ENCODE results near the gene CASP9.
"Not testable (repeated sequence)": the region's sequence is repeated elsewhere in the genome, so short reads cannot be mapped to it uniquely, and the experiment has no call there.

Gene CASP9

DNA sequence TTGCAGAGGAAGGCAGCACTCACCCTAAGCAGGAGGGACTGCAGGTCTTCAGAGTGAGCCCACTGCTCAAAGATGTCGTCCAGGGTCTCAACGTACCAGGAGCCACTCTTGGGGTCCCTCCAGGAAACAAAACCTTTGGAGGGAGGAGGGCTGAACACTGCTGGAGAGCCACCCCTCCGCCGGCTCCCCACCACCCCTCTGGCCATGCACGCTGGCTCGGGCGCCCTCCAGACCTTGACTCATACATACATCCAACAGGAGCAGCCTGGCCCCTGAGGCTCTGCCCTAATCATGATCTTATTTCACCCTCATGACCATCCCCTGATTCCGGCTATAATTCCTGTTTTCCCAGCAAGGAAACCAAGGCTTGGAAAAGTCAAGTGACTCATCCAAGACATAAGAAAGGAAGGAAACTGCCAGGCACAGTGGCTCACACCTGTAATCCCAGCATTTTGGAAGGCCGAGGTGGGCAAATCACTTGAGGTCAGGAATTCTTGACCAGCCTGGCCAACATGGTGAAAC is 30.1 kb downstream of the CASP9 start:
- no peak for DNase-seq

DNA sequence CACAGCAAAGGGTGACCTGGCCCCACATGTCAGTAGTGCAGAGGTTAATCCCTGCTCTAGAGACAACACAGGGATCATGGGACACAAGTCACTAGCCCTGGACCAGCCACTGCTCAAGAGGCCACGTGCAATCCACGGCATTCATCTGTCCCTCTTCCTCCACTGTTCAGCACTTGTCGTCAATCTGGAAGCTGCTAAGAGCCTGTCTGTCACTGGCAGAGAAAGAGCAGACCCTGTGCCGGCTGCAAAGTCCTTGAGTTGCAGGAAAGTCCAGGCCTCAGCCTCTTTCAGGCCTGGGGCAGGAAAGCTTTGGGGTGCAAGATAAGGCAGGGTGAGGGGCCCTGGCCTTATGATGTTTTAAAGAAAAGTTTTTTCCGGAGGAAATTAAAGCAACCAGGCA is 31.4 kb downstream of the CASP9 start:
- DNase-seq, result no peak

DNA sequence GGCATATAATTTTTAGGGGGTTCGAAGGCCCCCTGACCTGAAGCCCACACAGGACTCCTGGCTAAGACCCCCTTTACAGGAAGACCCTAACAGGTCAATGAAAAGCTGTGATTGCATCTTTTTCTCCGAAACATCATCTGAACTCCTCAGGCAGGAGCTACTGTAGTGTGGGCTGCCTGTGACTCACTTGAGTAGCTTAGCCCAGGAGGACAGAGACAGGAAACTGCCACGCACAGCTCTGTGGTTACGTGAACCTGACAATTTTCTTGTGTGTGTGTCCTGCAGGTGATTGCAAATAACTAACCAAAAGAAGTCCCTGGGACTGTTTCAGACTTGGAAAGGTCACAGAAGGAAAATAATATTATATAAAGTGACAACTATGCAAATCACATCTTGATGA is 33.0 kb downstream of the CASP9 start:
- peak; percentile 15 for DNase-seq

DNA sequence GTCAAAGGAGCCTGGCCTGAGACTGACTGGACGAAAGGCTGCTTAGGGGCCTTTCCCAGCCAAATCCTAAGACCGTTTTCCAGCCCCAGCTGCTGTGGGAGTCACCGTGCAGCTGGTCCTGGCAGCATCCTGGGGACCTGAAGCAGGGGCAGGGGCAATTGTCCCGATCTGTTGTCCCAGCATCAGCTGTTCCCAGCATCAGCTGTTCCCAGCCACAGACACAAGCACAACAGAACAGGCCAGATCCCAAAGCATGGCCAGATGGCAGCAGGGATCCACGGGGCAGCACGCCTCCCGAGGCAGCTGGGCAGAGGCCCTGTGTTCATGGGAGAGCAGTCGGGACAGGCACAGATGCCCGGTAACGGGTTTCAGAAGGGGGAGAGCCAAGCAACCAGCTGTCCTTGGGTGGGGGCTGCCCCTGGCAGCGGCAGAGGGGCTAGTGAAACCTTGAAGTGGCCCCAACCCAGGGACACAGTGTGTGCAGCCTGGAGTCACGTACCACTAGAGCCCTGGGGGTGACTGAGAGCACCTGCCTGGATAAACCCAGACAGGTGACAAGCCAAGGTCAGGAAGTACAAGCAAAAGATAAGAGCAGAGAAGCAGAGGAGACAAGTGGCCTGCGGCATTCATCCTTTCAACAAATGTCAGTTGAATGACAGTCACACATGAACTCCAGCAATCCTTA is 34.8 kb downstream of the CASP9 start:
- no peak for DNase-seq

DNA sequence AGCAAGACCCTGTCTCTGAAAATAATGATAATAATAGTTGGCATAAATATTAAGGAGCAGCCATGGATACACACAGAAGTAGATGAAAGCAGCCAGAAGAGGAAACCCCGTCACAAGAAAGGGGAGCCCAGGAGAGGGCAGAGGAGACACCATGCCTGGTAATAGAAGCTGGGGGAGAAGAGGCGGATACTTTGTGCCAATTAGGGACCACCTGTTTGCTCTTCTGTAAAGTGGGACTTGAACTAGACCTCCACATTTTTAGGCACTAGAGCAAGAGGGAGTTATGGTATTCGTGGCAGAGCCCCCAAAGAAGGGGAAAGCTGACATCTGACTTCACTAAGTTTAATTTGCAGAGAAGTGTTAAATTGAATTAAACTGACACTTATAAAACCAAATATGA is 35.6 kb downstream of the CASP9 start:
- no peak for DNase-seq

DNA sequence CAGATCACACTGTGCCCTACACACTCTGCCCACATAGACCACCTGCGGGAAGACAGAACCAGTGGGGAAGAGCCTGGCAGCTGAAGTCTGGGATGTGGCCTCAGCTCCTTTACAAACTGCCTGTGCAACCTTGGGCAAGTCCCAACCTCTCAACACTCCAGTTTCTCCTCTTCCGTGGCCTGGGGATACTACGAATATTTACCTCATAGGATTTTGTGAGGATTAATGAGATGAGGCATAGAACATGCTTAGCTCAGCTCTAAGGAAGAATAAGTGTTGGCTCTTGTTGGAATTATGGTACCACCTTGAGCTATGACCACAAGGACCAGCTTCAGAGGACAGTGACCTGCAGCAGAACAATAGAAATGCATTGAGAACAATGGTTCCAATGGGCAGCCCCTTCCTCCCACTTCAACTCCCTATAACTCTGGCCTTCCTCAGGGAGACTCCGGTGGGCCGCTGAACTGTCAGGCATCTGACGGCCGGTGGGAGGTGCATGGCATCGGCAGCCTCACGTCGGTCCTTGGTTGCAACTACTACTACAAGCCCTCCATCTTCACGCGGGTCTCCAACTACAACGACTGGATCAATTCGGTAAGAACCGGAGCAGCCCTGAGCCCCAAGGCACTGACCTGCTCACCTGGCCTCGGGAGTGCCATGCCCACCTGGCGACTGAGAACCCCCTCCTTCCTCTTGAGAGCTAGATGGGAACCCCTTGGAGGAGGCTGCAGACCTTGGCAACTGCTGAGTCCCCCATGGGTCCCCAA is 37.0 kb downstream of the CASP9 start:
- not testable (repeated sequence) for DNase-seq

DNA sequence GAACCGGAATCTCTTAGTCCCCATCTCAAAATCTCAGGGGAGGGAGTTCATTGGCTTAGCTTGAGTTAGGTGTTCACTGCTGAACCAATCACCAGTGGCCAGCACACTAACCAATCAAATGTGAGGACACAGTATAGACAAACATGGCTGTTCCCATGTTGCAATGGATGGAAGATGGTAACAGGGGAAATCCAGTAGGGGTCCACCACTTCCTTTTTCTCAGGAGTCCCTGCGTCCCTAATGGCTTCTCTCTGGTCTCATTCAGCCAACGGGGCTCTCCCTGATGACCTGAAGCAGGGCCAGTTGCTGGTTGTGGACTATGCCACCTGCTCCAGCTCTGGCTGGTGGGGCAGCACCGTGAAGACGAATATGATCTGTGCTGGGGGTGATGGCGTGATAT is 38.4 kb downstream of the CASP9 start:
- no peak for DNase-seq

DNA sequence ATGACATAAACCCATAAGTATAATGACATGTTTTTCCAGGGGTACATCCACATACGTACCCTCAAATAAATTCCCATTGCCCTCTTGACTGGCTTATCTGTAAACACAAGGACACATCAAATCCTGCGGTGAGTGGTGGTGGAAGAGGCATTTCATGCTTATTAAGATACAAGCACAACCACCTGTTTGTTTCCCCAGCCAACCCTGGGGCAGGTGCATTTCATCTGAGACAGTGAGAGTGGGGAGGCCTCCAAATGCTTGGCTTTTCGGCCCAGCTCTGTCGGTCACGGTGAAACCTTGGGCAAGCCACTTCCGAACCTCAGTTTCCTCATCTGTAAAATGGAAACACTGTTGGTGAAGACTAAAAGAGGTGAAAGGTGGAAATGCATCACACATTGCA is 39.6 kb downstream of the CASP9 start:
- not testable (repeated sequence) for DNase-seq

DNA sequence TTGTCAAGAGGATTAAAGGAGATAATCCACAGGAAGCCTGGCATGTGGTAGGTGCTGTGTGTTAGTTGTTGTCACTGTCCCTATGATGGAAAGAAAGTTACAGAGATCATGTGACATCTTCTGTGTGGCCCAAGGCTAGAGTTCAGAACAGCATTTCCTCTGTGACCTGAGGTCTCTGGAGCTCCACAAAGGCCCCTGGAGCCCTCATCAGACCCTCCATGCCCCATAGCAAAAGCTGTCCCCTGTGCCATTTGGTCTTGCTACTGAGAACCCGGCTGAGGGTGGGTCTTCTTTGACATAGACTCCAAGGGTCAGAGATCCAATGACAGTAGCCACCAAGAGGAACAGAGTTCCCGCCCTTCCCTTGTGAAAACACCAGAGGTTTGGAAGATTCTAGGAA is 40.0 kb downstream of the CASP9 start:
- no peak for DNase-seq

DNA sequence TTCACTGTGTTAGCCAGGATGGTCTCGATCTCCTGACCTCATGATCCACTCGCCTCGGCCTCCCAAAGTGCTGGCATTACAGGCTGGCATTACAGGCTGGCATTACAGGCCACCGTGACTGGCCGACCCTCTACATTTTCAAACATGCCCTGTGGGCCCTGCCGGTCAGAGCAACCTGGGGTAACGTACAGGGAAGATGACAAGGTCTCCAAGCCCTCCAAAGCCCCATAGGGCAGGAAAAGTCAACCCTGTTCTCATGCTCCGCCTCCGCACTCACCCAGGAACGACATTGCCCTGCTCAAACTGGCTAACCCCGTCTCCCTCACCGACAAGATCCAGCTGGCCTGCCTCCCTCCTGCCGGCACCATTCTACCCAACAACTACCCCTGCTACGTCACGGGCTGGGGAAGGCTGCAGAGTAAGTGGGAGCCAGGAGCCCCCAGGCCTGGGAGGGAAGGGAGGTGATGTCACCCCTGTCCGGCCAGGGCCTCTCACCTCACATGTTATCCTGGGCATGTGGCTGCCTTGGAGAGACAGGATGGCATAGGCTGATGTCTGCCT is 41.0 kb downstream of the CASP9 start:
- DNase-seq, result not testable (repeated sequence)

DNA sequence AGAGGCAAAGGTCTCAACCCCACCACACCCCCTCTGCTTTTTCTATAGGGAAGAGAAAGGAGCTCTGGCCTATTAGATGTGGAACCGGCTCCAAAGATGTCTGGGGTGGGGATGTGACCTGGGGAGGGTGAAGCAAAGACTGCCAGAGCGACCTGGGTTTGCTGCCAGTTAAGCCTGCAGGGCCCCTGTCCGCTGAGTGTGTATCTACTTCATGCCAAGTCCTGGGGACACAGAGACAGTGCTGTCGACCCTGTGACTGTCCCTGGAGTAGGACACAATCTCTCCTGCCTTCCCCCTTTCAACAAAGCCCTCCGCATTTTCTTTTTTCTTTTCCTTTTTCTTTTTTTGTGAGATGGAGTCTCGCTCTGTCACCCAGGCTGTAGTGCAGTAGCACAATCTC is 41.6 kb downstream of the CASP9 start:
- DNase-seq, result not testable (repeated sequence)

DNA sequence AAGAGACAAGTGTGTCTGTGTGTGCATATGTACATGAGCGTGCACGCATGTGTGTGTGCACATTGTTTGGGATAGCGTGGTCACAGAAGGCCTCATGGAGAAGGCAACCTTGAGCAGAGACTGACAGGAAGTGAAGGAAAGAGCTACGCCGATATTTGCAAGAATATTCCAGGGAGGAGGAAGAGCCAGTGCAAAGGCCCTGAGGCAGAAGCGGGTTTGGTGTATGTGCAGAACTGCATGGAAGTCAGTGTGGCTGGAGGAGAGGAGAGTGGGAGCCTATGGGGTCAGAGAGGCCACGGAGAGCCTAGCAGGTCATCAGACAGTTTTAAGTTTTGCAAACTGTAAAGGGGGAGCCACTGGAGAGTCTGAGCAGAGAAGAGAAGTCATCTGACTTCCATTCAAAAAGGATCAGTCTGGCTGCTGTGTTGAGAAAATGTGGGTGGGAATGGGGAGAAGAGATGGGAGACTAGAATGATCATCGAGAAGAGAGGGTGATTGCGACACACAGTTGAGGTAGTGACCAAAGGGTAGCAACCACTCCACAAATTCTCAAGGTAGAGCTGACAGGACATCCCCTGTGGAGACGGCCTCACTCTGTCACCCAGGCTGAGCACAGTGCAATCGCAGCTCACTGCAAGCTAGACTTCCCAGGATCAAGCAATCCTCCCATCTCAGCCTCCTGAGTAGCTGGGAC is 44.2 kb downstream of the CASP9 start:
- no peak for DNase-seq

DNA sequence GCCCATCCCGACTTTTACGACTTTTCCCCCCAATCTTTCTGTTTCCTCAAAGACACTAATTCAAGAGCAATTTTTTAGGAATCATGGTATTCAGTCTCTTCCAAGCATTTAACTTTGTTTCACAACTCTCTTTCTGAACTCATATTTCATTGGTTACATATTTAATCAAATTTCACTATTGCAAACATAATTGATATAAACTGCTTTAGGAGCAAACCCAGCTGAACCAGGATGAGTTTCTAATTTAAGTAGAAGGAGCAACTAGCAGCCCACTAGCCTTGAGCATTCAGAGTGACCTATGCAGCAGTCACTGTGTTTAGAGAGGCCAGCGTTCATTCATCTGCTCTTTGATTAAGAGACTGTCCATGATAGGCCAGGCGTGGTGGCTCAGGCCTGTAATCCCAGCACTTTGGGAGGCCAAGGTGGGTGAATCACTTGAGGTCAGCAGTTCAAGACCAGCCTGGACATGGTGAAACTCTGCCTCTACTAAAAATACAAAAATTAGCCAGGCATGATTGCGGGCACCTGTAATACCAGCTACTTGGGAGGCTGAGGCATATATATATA is 46.3 kb downstream of the CASP9 start:
- no peak for DNase-seq

DNA sequence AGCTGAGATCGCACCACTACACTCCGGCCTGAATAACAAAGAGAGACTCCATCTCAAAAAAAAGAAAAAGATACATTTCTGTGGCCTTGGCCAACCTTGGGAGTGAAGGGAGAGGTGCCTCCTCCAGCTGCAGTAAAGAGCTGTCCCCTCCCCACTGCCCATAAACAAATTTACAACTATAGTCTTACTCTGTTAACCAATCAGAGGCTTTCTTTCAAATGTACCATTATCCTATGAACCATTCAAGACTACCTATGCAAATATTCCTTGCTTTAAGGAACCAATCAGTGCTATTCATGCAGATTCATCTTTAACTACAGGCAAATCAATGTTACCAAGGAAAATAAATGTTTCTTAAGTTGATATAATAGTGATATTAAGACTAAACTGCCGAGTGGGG is 47.1 kb downstream of the CASP9 start:
- DNase-seq, result no peak

DNA sequence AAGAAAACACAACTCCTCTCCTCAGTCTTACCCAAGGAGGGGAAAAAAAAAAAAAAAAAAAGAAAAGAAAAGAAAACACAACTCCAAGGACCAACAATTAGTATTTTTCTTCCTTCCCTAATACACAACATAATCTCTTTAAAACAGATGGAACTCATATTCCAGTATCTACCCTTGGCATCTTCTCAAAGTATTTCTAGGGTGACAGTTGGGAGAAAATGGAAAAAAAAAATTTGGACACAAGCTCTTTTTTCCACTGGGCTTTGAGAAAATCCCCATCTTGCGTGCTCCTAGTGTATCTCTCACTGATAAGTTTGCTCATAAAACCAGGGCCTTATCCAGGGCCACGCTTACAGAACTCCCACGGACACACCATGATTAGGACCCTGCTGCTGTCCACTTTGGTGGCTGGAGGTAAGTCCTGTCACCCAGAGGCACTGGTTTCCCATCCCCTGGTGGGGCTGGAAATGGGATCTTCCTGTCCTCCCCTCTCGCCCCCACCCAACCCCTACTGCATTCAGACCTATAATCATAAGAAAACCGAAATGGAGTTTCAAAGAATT is 48.2 kb downstream of the CASP9 start, which contains the start of gene CELA2B:
Gene CELA2B, plus strand, starts transcription at position 353 of the 563 bp plus-strand sequence. Its CDS starts 22 bp downstream, at position 375.
- DNase-seq, result no peak

DNA sequence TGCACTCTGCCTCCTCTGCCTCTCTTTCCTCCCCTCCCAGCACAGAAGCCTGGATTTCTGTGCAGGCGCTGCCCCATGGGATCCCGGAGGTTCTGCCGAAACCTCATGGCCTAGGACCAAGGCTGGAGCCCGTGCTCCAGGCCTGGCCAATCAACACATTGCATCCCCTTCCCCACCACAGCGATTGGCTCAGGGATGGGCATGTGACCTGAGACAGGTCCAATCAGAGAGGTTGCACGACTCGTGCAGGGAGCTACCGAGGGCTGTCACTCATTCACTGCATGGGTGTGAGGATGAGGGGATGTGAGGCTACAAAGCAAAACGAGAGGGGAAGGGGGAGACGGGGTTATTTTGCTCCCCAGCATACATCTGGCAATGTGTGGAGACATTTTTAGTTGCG is 51.4 kb downstream of the CASP9 start:
- no peak for DNase-seq

DNA sequence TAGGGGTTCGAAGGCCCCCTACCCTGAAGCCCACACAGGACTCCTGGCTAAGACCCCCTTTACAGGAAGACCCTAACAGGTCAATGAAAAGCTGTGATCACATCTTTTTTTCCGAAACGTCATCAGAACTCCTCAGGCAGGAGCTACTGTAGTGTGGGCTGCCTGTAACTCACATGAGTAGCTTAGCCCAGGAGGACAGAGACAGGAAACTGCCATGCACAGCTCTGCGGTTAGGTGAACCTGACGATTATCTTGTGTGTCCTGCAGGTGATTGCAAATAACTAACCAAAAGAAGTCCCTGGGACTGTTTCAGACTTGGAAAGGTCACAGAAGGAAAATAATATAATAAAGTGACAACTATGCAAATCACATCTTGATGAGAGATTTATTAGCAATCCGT is 52.3 kb downstream of the CASP9 start:
- DNase-seq, result not testable (repeated sequence)

DNA sequence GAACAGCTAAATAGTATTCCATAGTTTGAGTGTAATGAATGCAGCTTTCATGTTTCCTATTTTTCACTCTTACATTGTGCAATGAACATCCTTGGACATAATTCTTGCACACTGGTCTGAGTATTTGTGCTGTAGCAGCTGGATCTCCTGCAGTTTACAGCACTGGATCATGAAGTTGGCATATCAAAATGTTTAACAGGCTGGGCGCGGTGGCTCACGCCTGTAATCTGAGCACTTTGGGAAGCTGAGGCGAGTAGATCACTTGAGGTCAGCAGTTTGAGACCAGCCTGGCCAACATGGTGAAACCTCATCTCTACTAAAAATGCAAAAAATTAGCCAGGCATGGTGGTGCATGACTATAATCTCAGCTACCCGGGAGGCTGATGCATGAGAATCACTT is 52.9 kb downstream of the CASP9 start:
- DNase-seq, result not testable (repeated sequence)

DNA sequence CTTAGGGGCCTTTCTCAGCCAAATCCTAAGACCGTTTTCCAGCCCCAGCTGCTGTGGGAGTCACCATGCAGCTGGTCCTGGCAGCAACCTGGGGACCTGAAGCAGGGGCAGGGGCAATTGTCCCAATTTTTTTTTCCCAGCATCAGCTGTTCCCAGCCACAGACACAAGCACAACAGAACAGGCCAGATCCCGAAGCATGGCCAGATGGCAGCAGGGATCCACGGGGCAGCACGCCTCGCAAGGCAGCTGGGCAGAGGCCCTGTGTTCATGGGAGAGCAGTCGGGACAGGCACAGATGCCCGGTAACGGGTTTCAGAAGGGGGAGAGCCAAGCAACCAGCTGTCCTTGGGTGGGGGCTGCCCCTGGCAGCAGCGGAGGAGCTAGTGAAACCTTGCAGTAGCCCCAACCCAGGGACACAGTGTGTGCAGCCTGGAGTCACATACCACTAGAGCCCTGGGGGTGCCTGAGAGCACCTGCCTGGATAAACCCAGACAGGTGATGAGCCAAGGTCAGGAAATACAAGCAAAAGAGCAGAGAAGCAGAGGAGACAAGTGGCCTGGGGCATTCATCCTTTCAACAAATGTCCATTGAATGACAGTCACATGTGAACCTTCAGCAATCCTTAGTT is 54.1 kb downstream of the CASP9 start:
- not testable (repeated sequence) for DNase-seq

DNA sequence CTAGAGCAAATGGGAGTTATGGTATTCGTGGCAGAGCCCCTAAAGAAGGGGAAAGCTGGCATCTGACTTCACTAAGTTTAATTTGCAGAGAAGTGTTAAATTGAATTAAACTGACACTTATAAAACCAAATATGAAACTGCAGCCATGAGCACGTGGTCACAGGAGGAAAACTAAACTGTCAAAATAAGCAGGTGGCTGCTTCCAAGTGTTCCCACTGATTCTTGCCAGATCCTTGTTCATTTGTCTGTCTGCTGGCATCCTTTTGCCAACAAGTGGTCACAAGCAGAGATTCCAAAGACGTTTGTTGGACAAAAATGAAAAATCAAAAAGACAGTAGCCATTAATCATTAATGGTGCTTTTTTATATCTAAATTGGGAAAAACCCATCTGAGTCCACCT is 54.7 kb downstream of the CASP9 start:
- no peak for DNase-seq

DNA sequence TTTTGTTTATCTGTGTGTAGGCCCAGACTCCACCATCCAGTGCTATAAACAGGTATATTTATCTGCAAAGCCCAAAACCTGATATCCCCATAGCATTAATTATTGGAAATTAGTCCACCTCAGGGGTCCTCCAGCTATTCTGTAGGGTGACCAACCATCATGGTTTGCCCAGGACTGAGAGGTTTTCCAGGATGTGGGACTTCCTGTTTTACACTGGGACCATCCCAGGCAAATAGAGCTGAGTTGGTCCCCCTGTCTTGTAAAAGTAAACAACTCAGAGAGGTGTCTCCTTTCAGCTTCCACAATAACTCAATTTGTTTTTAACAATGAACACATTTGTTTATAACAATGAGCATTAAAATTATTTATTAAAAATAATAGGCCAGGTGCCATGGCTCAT is 55.9 kb downstream of the CASP9 start:
- no peak for DNase-seq
